Ecto neural progenitor cell (in vitro differentiated cells): ENCODE data around the gene MINAR1.
"Not testable (repeated sequence)": the region's sequence is repeated elsewhere in the genome, so short reads cannot be mapped to it uniquely, and the experiment has no call there.

ENCODE experiments used
- DNase-seq: peaks from one replicate; pipeline ENCODE4 v3.0.0-alpha.2; 2018; ENCODE audit warnings: low spot score

Gene MINAR1

GRCh38 chr15:79431636-79432344 lies at the start of gene MINAR1:
MINAR1 (plus strand) TSS chr15:79432336; CDS start chr15:79456148, 23,812 bp downstream.
- peak; percentile 78 for DNase-seq

GRCh38 chr15:79394231-79394630 lies 37.9 kb upstream of the MINAR1 start:
- DNase-seq = no peak

- DNase-seq = no peak
These were observed 35.3 kb upstream of the MINAR1 start for GRCh38 chr15:79396850-79397249.

- no peak for DNase-seq
These were observed 34.7 kb upstream of the MINAR1 start for GRCh38 chr15:79397269-79397910.

GRCh38 chr15:79399606-79400005 lies 32.5 kb upstream of the MINAR1 start:
- DNase-seq = no peak

GRCh38 chr15:79400650-79401049 lies 31.5 kb upstream of the MINAR1 start:
- DNase-seq = no peak

- no peak for DNase-seq
These were observed 30.8 kb upstream of the MINAR1 start for GRCh38 chr15:79401301-79401700.

- no peak for DNase-seq
These were observed 30.0 kb upstream of the MINAR1 start for GRCh38 chr15:79402136-79402535.

- no peak for DNase-seq
These were observed 28.6 kb upstream of the MINAR1 start for GRCh38 chr15:79403501-79403900.

- no peak for DNase-seq
These were observed 25.9 kb upstream of the MINAR1 start for GRCh38 chr15:79406210-79406609.

GRCh38 chr15:79408041-79408440 lies 24.1 kb upstream of the MINAR1 start:
- DNase-seq = no peak

- DNase-seq = no peak
These were observed 21.9 kb upstream of the MINAR1 start for GRCh38 chr15:79410237-79410636.

GRCh38 chr15:79412010-79412409 lies 20.1 kb upstream of the MINAR1 start:
- DNase-seq = no peak

GRCh38 chr15:79412429-79412828 lies 19.7 kb upstream of the MINAR1 start:
- DNase-seq = no peak

- DNase-seq = no peak
These were observed 15.3 kb upstream of the MINAR1 start for GRCh38 chr15:79416876-79417275.

- DNase-seq = no peak
These were observed 13.3 kb upstream of the MINAR1 start for GRCh38 chr15:79418693-79419279.

GRCh38 chr15:79425591-79426295 lies 6.4 kb upstream of the MINAR1 start:
- DNase-seq = peak; percentile 22

GRCh38 chr15:79426899-79427298 lies 5.2 kb upstream of the MINAR1 start:
- not testable (repeated sequence) for DNase-seq

- peak; percentile 13 for DNase-seq
These were observed 4.1 kb upstream of the MINAR1 start for GRCh38 chr15:79427781-79428598.

- peak; percentile 50 for DNase-seq
These were observed 1.1 kb upstream of the MINAR1 start for GRCh38 chr15:79430901-79431635.
